IMR-90 (cell line): ENCODE data around the gene BLTP2. TPM values are rescaled to one million over a fixed set of nuclear protein-coding genes. Genes with fewer than 3 reads are reported as not detected.

Source experiments
- ATAC-seq: fragments of 200-7000 bp; cut with Tn5 transposase; 2 replicates; pipeline ENCODE4 v1.9.1; 2020; ENCODE audit warnings: low read depth, mild to moderate bottlenecking, moderate library complexity
- BruUV-seq: library from RNA; stranded (reverse); fragments of 400-500 nt; replicated peaks from 2 replicates; lab custom pipeline; 2021; lab: Mats Ljungman, UMichigan
- CTCF ChIA-PET: fragments of 300-600 bp; formaldehyde crosslinking; extraction: SDS; loops from one replicate; lab custom pipeline; 2021; ENCODE audit warnings: antibody characterized with exemption; lab: Yijun Ruan, JAX
- POLR2A ChIA-PET: fragments of 300-600 bp; sonication (Branson Sonifier 250); formaldehyde crosslinking; loops from one replicate; lab custom pipeline; 2022; ENCODE audit warnings: antibody characterized with exemption; ENCODE audit not compliant: unreplicated experiment; lab: Charles Lee
- DNase-seq: peaks from one replicate; pipeline ENCODE4 v3.0.0; 2013
- H2AFZ ChIP-seq: replicated peaks from 2 replicates; pipeline ENCODE3; 2013; ENCODE audit warnings: low read length, mild to moderate bottlenecking; ENCODE audit not compliant: poor library complexity
- H2AK5ac ChIP-seq: 2 replicates; pipeline ENCODE4 v1.6.1; 2013; ENCODE audit warnings: low read depth, low read length, inconsistent platforms
- H2AK9ac ChIP-seq: replicated peaks from 2 replicates; pipeline ENCODE3; 2013; ENCODE audit warnings: mild to moderate bottlenecking, low read depth, low read length, moderate library complexity; ENCODE audit not compliant: poor library complexity
- H2BK120ac ChIP-seq: 2 replicates; pipeline ENCODE4 v1.6.1; 2013; ENCODE audit warnings: low read depth, low read length, inconsistent platforms
- H2BK15ac ChIP-seq: 3 replicates; pipeline ENCODE4 v1.6.1; 2013; ENCODE audit warnings: low read depth, low read length, inconsistent platforms
- H2BK20ac ChIP-seq: 2 replicates; pipeline ENCODE4 v1.6.1; 2013; ENCODE audit warnings: low read depth, mild to moderate bottlenecking, inconsistent platforms, low read length, moderate library complexity
- H2BK5ac ChIP-seq: 2 replicates; pipeline ENCODE4 v1.6.1; 2013; ENCODE audit warnings: mild to moderate bottlenecking, low read depth, low read length, inconsistent platforms; ENCODE audit not compliant: poor library complexity, severe bottlenecking
- H3K14ac ChIP-seq: replicated peaks from 2 replicates; pipeline ENCODE4 v1.6.1; 2013; ENCODE audit warnings: low read depth, low read length, inconsistent platforms
- H3K18ac ChIP-seq: 2 replicates; pipeline ENCODE4 v1.6.1; 2013; ENCODE audit warnings: low read depth, low read length, control low read depth
- H3K23ac ChIP-seq: 2 replicates; pipeline ENCODE4 v1.6.1; 2013; ENCODE audit warnings: low read depth, low read length, inconsistent platforms
- H3K27ac ChIP-seq: 2 replicates; pipeline ENCODE4 v1.5.1; 2013; ENCODE audit warnings: mild to moderate bottlenecking, control low read depth, low read length; ENCODE audit not compliant: insufficient read depth
- H3K27me3 ChIP-seq: 2 replicates; pipeline ENCODE4 v1.6.1; 2013; ENCODE audit warnings: low read length; ENCODE audit not compliant: control insufficient read depth, insufficient read depth
- H3K36me3 ChIP-seq: 2 replicates; pipeline ENCODE4 v1.6.1; 2013; ENCODE audit warnings: low read length, mixed read lengths; ENCODE audit not compliant: control insufficient read depth, insufficient read depth
- H3K4ac ChIP-seq: 2 replicates; pipeline ENCODE4 v1.6.1; 2013; ENCODE audit warnings: low read depth, low read length, inconsistent platforms
- H3K4me1 ChIP-seq: 2 replicates; pipeline ENCODE4 v1.6.1; 2013; ENCODE audit warnings: low read length, mixed read lengths; ENCODE audit not compliant: control insufficient read depth, insufficient read depth
- H3K4me2 ChIP-seq: 2 replicates; pipeline ENCODE4 v1.6.1; 2013; ENCODE audit warnings: low read depth, mild to moderate bottlenecking, control low read depth, low read length, moderate library complexity
- H3K4me3 ChIP-seq: 2 replicates; pipeline ENCODE4 v1.5.1; 2013; ENCODE audit warnings: low read depth, mild to moderate bottlenecking, control low read depth, low read length, moderate library complexity; ENCODE audit not compliant: insufficient read depth
- H3K56ac ChIP-seq: 2 replicates; pipeline ENCODE4 v1.6.1; 2013; ENCODE audit warnings: low read length, inconsistent platforms; ENCODE audit not compliant: insufficient read depth; ENCODE audit errors: extremely low read depth
- H3K79me1 ChIP-seq, 2 experiments: 2 replicates each; pipeline ENCODE4 v1.6.1; 2013; ENCODE audit warnings: low read length in 2 of 2, inconsistent platforms in 1 of 2, low read depth in 1 of 2
- H3K9ac ChIP-seq: 2 replicates; pipeline ENCODE4 v1.6.1; 2013; ENCODE audit warnings: low read depth, low read length, control low read depth
- H3K9me1 ChIP-seq: 2 replicates; pipeline ENCODE4 v1.6.1; 2013; ENCODE audit warnings: low read length, inconsistent platforms; ENCODE audit not compliant: insufficient read depth
- H3K9me3 ChIP-seq: 2 replicates; pipeline ENCODE4 v1.6.1; 2013; ENCODE audit warnings: low read length; ENCODE audit not compliant: control insufficient read depth, insufficient read depth
- H4K20me1 ChIP-seq: 2 replicates; pipeline ENCODE4 v1.6.1; 2013; ENCODE audit warnings: low read length, inconsistent platforms; ENCODE audit not compliant: insufficient read depth
- H4K5ac ChIP-seq: 2 replicates; pipeline ENCODE4 v1.6.1; 2013; ENCODE audit warnings: mild to moderate bottlenecking, low read depth, low read length, control low read depth
- H4K8ac ChIP-seq, 2 experiments: 2 replicates each; pipeline ENCODE4 v1.6.1; 2013; ENCODE audit warnings: low read depth in 2 of 2, low read length in 2 of 2, control low read depth in 1 of 2, inconsistent platforms in 1 of 2
- H4K91ac ChIP-seq: 2 replicates; pipeline ENCODE4 v1.6.1; 2013; ENCODE audit warnings: low read depth, low read length, inconsistent platforms; ENCODE audit not compliant: insufficient read depth
- CEBPB ChIP-seq: IDR thresholded peaks from 2 replicates; pipeline ENCODE4 v1.6.1; 2012; ENCODE audit warnings: low read depth, low read length, improper control_type of control experiment
- RAD21 ChIP-seq: IDR thresholded peaks from 2 replicates; pipeline ENCODE4 v1.6.1; 2012; ENCODE audit warnings: low read length, improper control_type of control experiment
- SMC3 ChIP-seq: fragments of 150-350 bp; IDR thresholded peaks from 2 replicates; pipeline ENCODE4 v1.6.1; 2016; ENCODE audit warnings: low read depth, mild to moderate bottlenecking, antibody characterized with exemption, low read length, moderate library complexity
- WGBS, 2 experiments: methylation state at CpG; one replicate each; pipeline versions ENCODE4 v1.1.5 to v1.1.7; 2013; ENCODE audit warnings: missing lambda C conversion rate in 2 of 2; ENCODE audit not compliant: insufficient read length in 1 of 2; ENCODE audit errors: extremely low coverage in 2 of 2; 5-methylcytosine and 5-hydroxymethylcytosine counted together
- dilution Hi-C: fragments of 300-500 bp; cut with HindIII; formaldehyde crosslinking; loops from one replicate; pipeline ENCODE4 v1.14.3; 2018; ENCODE audit warnings: low sequenced_read_pairs; ENCODE audit not compliant: unreplicated experiment
- in situ Hi-C: fragments of 300-500 bp; cut with MboI; formaldehyde crosslinking; loops from 3 replicates; pipeline ENCODE4 v1.14.3; 2019; ENCODE audit warnings: low sequenced_read_pairs, inconsistent platforms, mixed read lengths
- intact Hi-C: fragments of 100-400 bp; cut with micrococcal nuclease; formaldehyde crosslinking; loops from 2 replicates; pipeline ENCODE4 v1.10.0; 2022
- polyA plus RNA-seq, 3 experiments: library from polyadenylated mRNA; depleted of rRNA; stranded (reverse); fragments of >200 nt; gene quantifications; 2 replicates each; pipeline ENCODE4 v1.2.3, GENCODE V29; 2012; ENCODE audit warnings: low replicate concordance in 1 of 3
- total RNA-seq: library from RNA; depleted of rRNA; stranded (reverse); fragments of >200 nt; gene quantifications from 2 replicates; pipeline ENCODE4 v1.2.3, GENCODE V29; 2012

Gene BLTP2
- total and polyA plus RNA-seq, 2 of the 4 experiments (the other 2 are of a cell fraction) = 42.3 to 174 TPM

GRCh38 chr17:28618464-28618863, 26.5 kb downstream of the BLTP2 start:
- Histone ChIP-seq H2AK9ac (no peak overlapping the region), H2BK120ac (no peak overlapping the region), H4K8ac (no peak overlapping the region), H4K5ac (no peak overlapping the region), H3K4me2 (no peak overlapping the region), H4K20me1 (peaks cover 8% of the 10 kb centered on the region; the same call in 1 of the 2 replicates), H2BK15ac (no peak overlapping the region), H2AFZ (no peak overlapping the region), H3K36me3 (peaks cover 67% of the 10 kb centered on the region), H3K56ac (no peak overlapping the region), H3K4me3 (no peak overlapping the region), H3K9me3 (no peaks in the 10 kb centered on the region), H3K27ac (no peak overlapping the region), H4K91ac (no peak overlapping the region), H3K23ac (no peak overlapping the region), H3K9me1 (no peaks in the 10 kb centered on the region), H2BK20ac (no peak overlapping the region), H3K9ac (no peak overlapping the region), H3K79me1 (peaks cover 0 to 3% of the 10 kb centered on the region in 2 experiments; a peak in 1 of 4 replicates), H3K18ac (no peak overlapping the region), H2BK5ac (no peak overlapping the region), H3K4me1 (no peaks in the 10 kb centered on the region), H3K14ac (no peak overlapping the region), H3K4ac (no peak overlapping the region), H3K27me3 (no peaks in the 10 kb centered on the region), H2AK5ac (no peak overlapping the region)
- no TSS peak for BruUV-seq
- in situ Hi-C loops = loop anchor here (10.0 kb wide), 1 partner anchor 124 kb away; no protein-coding TSS in a partner anchor
- 100% methylated on average over 1 of the region's 3 CpGs; no CpG with 5 or more reads in 1 of the 2 experiments for WGBS, 2 experiments
- DNase-seq (no peak), ATAC-seq (no peak)
- CTCF ChIA-PET = no interaction called here
- dilution Hi-C loops = no loop called here
- POLR2A ChIA-PET = no interaction called here
- TF ChIP-seq RAD21 (no peak), CEBPB (no peak), SMC3 (no peak)
- intact Hi-C loops = no loop called here
